ENCODE measurements around the gene GRID2IP.

GRCh38 chr7:6578114-6579084 lies 27.1 kb upstream of the GRID2IP start:
- TF ChIP-seq, protein P1, sequence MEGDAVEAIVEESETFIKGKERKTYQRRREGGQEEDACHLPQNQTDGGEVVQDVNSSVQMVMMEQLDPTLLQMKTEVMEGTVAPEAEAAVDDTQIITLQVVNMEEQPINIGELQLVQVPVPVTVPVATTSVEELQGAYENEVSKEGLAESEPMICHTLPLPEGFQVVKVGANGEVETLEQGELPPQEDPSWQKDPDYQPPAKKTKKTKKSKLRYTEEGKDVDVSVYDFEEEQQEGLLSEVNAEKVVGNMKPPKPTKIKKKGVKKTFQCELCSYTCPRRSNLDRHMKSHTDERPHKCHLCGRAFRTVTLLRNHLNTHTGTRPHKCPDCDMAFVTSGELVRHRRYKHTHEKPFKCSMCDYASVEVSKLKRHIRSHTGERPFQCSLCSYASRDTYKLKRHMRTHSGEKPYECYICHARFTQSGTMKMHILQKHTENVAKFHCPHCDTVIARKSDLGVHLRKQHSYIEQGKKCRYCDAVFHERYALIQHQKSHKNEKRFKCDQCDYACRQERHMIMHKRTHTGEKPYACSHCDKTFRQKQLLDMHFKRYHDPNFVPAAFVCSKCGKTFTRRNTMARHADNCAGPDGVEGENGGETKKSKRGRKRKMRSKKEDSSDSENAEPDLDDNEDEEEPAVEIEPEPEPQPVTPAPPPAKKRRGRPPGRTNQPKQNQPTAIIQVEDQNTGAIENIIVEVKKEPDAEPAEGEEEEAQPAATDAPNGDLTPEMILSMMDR (IDR thresholded peaks at IDR 0.05) = no peak
- TF ChIP-seq POLR2A (IDR thresholded peaks at IDR 0.05) (no peak), EP300 (IDR thresholded peaks at IDR 0.05) (no peak)

All from sigmoid colon (tissue), 4 donors.